NCI-H1417 (cell line): ENCODE results near the gene FBLN7.
"Not testable (repeated sequence)": the region's sequence is repeated elsewhere in the genome, so short reads cannot be mapped to it uniquely, and the experiment has no call there.

ENCODE experiments used
- DNase-seq, 3 experiments: peaks; one replicate each; lab custom pipeline; 2025; lab: John Stamatoyannopoulos, UW

FBLN7 gene

DNA sequence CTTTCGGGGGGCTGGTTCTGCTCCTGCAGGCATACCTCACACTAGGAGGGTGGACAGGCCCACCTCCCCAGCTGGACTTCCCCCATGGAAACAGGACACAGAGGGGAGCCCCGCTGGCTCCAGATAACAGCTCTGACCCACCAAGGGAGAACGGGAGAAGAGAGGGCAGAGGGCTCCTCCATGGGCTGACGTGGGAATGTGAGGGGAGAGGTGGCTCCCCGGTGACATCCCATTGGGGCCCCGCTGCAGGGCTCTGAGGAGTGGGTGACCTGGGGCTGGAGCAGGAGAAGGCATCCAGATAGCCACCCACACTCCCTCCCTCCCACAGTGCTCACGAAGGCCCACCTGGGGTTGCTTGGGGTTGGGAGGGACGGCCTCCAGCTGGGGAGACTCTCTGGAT is 45.9 kb downstream of the FBLN7 start:
- no peak for DNase-seq

GRCh38 chr2:112185131-112185530 is 46.9 kb downstream of the FBLN7 start:
- DNase-seq, result no peak

- no peak for DNase-seq
These were observed 49.0 kb downstream of the FBLN7 start for GRCh38 chr2:112187046-112187715.

GRCh38 chr2:112187805-112188596 is 49.8 kb downstream of the FBLN7 start:
- DNase-seq, result no peak

GRCh38 chr2:112189001-112189556 is 50.9 kb downstream of the FBLN7 start:
- no peak for DNase-seq

GRCh38 chr2:112194028-112194427 is 55.8 kb downstream of the FBLN7 start:
- DNase-seq, result no peak

- no peak for DNase-seq
These were observed 56.3 kb downstream of the FBLN7 start for GRCh38 chr2:112194482-112194881.

DNA sequence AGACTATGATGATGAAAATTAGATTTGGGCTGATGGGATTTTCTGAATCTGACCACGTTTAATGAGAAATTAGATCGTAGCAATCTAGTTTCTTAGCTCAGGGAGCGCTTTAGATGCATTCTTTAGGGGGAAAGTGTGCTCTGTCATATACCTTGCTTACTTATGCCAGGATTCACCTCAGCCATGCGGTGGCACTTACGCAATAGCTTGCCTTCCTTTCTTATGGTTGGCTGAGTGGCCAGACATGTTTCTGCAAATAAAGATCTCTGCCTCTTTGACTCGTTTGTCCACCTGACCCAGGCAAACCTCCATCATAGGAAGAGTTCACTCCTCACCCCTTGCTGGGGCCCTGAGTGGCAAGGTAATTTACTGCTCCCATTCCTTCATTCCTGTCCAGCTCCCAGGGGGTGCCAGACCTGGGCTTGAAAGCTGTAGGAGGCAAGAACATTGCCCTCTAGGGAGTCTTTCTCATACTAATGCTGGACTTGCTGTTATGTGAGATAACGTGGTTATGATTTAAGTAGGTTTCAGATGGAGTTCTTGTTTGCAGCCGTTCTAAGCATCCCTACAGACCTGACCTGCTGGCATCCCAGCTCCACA is 57.1 kb downstream of the FBLN7 start:
- no peak for DNase-seq

- no peak for DNase-seq
These were observed 57.8 kb downstream of the FBLN7 start for GRCh38 chr2:112195950-112196349.

- DNase-seq, result no peak
These were observed 59.7 kb downstream of the FBLN7 start for GRCh38 chr2:112197868-112198267.

DNA sequence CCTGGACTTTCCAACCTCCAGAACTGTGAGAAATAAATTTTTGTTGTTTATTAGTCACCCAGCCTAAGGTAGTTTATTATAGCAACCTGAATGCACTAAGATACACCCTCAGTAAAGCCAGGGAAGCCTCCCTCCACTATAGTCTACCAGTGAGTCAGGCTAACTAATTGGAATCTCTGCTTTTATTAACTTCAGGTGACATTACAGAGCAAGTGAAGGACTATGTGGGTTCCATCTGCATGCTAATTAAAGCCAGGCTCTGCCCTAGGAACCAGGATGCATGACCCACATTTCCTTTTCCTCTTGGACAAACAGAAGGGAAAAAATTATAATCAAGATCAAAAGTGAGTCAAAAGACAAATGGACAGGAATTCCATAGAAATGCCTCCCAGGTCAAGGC is 60.6 kb downstream of the FBLN7 start:
- no peak for DNase-seq

DNA sequence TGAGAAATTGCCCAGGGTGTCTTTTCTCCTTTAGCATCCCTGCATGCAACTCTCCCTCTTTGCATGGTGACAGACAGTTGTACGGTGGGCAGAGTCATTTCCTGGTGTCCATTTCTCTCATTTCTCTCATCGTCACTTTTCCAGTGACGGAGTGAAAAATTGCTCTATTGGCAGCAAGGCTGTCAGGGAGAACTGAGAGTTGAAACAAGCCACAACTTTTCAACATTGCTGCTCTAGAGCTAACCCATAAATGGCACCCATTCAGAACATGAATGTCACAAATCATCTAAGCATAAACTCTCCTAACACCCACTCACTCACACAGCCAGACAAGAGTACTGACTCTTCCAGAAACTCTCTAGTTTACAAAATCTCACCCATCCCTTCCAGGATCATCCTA is 61.0 kb downstream of the FBLN7 start:
- no peak for DNase-seq

DNA sequence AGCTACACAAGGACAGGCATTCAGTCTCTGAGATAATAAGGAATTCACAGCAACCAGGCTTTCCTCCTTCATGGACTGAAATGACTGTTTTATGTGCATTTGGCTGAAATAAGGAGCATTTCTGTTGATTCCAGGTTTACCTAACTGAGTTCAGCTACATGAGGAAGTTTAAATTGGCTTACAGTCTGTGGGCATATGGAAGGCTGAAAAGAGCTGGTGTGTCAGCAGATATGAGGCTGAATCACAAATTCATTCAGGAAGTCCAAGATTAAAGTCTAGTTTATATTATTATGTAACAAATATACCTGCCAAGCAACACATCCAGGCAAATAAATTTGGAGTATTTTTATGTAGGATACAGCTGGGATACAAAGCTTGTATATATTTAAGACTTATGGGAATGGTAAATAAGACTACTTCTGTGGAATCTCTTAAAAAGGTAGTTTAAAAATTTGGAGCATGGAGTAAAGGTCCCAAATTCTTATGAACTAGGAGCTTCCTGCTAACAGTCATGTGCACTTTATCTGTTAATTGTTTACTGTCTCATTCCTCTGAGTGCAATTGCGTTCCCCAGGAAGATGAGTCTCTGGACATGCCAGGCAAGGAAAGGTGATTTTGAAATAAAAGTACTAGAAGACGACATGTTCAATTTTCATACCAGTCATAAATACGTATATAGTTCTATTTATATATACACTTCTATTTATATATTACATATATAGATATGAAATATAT is 63.7 kb downstream of the FBLN7 start:
- no peak for DNase-seq

DNA sequence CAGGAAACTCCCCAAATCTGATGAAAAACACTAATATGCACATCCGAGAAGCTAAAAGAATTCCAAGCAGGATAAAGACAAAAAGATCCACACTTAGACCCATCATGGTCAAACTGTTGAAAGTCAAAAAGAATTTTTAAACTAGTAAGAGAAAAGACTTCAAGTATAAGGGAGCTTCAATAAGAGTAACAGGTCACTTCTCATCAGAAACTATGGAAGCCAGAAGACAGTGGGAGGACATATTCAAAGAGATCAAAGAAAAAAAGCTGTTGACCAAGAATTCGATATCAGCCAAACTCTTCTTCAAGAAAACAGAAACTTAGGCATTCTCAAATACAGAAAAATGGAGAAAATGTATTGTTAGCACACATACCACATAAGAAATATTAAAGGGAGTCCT is 66.2 kb downstream of the FBLN7 start:
- DNase-seq, result peak in 1 of 3 experiments; percentile 36

DNA sequence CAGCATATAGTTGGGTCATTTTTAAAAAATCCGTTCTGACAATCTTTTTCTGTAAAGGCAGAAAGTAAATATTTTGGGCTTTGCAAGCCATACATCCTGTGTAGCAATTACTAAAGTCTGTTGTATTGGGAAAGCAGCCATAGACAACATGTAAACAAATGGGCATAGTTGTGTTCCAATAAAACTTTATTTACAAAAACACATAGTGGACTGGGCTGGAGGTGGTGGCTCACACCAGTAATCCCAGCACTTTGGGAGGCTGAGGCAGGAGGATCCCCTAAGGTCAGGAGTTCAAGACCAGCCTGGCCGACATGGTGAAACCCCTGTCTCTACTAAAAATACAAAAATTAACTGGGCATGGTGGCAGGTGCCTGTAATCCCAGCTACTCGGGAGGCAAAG is 69.7 kb downstream of the FBLN7 start:
- not testable (repeated sequence) for DNase-seq

DNA sequence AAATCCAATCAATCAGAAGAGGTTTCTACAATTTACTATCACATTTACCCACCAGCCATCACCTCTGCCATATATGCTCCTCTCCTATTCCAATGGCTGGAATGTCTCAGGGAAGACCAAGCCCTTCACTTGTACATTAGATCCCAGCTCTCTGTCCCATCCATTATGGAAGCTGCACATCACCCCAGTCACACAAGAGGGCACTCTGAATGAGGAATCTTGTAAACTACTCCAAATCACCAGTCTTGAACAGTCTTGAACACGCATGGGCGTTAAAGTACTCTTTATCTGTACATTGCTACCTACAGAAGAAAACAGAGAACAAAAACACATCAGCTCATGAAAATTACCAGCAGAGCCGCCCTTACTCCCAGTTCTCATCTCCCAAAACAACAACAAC is 78.0 kb downstream of the FBLN7 start:
- DNase-seq, result peak in 2 of 3 experiments; percentile 4 to 39

GRCh38 chr2:112217854-112218253 is 79.7 kb downstream of the FBLN7 start:
- no peak for DNase-seq

- DNase-seq, result no peak
These were observed 82.0 kb downstream of the FBLN7 start for GRCh38 chr2:112220186-112220585.

DNA sequence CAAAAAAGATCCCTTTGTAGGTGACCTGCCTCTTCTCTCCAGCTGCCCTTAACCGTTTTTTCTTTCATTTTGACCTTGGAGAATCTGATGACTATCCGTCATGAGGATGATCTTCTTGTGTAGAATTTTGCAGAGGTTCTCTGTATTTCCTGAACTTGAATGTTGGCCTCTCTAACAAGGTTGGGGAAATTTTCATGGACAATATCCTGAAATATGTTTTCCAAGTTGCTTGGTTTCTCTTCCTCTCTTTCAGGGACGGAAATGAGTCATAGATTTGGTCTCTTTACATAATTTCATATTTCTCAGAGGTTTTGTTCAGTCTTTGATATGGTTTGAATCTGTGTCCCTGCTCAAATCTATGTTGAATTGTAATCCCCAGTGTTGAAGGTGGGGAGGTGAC is 82.6 kb downstream of the FBLN7 start:
- no peak for DNase-seq

DNA sequence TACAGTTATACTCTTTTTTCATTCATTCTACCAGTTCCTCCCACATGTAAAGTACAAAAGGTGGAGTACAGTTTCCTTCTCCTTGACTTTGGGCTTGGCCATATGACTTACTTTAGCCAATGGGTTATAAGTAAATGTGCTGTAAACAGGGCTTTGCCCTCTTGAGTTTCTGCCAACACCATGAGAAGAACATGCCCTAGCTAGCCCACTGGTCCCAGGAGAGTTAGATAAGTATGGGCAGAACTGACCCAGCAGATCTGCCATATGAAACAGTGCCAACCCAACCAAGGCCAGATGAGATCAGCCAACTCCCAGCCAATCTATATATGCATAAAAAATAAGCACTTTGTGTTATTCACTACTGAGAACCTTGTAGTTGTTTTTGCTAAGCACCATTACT is 91.2 kb downstream of the FBLN7 start:
- peak in 2 of 3 experiments; percentile 11 to 57 for DNase-seq

DNA sequence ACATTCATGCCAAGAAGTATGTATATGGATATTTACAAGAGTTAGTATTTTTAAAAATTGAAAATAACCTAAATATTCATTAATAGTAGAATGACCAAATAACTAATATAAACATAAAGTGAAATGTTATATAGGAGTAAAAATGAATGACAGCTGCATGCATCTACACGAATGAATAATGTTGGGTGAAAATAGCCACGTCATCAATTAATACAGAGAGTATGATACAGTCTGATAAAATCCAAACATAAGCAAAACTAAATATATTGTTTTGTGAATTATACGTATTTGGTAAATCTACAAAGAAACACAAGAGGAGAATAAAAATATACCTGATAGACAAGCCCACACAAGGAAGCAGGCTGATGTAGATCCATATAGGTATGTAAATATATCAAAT is 92.2 kb downstream of the FBLN7 start:
- no peak for DNase-seq
